GM18511 (cell line): Measurements from ENCODE around the gene HMCN1.

Experiments used
- ATAC-seq: cut with Tn5 transposase; IDR thresholded peaks from one replicate; pipeline ENCODE4 v1.9.1; 2021; ENCODE audit warnings: mild to moderate bottlenecking, moderate library complexity; ENCODE audit not compliant: unreplicated experiment

Gene HMCN1

GRCh38 chr1:186063091-186063657 is 329.0 kb downstream of the HMCN1 start:
- ATAC-seq: no peak

DNA sequence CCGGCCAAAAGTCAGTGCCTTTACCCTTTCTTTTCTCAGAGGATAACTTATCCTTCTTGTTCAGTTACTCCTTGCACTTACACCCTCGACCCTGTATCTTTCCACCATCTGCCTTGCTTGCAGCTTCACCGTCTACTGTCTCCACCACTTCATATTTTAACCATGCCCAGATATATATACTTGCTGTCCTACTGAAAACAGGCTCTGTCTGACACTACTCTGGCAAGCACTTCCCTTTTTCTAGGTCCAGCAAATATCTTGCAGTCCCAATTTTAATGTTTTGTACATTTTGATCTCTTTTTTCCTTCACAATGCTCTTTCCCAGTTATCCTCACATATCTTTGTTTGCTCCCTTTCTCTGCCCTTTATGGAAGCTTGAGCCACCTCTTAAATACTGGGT is 332.2 kb downstream of the HMCN1 start:
- no peak for ATAC-seq

- no peak for ATAC-seq
Measured at GRCh38 chr1:186073697-186074096, 339.5 kb downstream of the HMCN1 start.

DNA sequence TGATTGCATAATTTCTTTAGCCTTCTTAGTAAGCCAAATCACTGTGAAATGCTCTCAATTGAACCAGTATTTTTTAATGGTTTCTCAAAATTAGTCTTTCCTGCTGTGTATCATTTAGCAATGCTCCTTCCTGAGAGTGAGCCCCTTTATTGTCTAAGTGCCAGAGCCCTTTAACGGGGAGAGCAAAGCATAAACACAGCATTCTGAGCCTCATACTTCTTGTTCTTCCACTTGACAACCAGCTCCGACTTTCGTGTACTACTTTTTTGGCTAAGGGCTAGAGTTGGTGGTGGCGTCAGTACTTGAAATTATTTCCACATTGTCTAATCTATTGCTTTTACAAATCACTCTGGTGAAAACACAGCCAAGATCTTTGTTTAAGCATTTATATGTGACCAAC is 341.8 kb downstream of the HMCN1 start:
- ATAC-seq: no peak

- ATAC-seq: peak; percentile 95
Measured at GRCh38 chr1:186078245-186078644, 344.1 kb downstream of the HMCN1 start.

DNA sequence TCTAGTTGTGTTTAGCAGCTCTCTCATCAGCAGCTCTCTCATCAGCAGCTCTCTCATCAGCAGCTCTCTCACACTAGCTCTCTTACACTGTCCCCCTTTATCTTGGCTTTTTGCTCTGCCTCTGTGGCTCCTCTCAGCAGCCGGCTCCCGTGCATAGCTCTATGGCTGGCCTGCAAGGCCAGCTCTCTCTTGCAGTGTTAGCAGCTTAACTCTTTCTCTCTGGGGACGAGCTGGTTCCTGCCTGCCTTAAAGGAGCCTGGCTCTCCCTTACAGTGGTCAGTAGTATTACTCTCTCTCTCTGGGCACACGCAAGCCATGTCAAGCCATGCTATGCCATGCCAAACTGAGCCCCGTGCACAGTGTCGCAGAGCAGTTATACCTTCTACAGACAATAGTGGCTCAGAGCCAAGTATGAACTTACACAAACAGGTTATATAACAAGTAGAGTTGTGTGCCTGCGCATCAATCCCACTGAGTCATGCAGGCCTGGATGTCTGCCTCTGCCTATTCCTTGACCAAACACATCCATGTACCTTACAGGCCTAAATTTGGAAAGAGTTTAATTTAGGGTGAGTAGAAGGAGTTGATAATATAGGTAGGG is 345.0 kb downstream of the HMCN1 start:
- no peak for ATAC-seq

- ATAC-seq: peak; percentile 77
Measured at GRCh38 chr1:186082235-186082937, 348.2 kb downstream of the HMCN1 start.

DNA sequence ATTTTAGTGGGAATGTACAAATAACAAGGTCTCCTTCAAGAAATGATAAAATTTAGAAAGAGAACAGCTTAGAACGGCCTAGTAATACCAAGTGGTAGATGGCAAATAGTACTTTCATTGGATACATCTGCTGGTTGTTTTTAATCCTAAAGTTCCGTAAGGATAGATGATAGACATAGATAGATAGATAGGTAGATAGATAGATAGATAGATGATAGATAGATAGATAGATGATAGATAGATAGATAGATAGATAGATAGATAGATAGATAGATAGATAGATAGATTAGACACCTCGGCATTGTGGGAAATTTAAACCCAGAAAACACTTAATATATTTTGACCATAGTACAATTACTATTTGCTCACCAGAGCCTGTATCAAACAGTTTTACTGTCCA is 352.4 kb downstream of the HMCN1 start:
- no peak for ATAC-seq

- ATAC-seq: no peak
Measured at GRCh38 chr1:186089940-186090339, 355.7 kb downstream of the HMCN1 start.

DNA sequence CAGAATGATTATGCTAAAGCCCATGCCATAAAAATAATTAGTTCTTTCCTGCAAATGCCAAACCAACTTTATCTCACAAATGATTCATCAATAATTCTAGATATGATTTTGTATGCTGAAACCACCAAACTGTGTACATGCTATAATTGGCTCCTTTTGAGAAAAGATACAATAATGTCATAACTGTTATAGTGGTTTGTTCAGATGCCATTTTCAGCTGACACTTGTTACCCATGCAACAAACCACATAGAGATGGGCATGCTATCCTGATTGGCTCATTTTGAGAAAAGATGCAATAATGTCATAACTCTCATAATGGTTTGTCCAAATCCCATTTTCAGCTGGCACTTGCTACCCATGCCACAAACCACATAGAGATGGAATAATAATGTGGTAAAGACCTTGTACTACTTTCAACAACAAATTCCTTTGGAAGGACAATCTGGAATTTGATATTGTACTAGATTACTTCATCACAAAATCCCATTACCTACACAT is 357.1 kb downstream of the HMCN1 start:
- no peak for ATAC-seq

GRCh38 chr1:186093437-186093836 is 359.2 kb downstream of the HMCN1 start:
- no peak for ATAC-seq

DNA sequence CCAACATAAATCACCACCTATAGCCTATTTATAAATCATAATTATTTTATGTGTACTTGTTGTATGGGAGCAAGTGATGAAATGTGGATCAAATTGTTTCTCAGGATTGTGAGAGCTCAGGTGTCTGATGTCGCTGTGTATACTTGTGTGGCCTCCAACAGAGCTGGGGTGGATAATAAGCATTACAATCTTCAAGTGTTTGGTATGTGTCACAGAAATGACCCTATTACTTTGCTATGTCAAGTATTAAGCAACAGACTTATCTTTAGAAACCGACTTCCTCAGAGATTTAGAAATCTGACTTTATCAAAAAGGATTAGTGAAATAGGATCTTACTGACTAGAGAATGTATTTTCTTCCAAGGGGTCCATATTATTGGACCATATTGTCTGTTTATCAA is 360.0 kb downstream of the HMCN1 start:
- ATAC-seq: no peak

DNA sequence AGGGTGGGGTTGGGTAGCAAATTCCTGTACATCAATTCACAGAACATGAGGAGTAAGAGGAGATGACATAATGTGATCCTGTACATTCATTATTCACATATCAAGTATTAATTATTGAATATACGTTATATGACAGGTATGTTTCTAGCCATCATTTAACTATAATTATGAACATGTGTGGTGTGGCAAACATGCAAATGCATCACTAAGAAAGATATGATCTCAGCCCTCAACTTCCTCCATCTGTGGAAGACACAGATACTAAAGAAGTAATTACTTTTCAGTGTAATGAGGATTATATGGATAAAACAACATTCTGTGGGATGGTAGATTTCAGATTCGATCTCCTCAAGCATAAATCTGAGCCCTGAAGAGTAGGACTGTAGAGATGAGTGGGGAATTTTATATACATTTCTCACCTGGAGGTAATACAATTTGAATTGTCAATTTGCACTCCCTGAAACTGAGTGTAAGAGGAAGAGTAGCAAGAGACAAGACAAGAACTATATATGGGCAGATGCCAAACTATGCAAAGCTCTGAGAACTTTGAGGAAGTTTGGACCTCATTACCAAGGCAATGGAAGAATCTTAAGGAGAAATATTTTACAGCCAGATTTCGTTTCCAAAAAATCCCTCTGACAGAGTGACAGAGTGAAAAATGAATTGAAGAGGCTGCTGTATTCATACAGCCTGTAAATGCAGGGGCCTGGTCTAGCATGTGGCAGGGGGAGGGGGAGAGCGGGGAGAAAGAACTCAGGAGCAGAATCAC is 365.3 kb downstream of the HMCN1 start:
- no peak for ATAC-seq

- ATAC-seq: no peak
Measured at GRCh38 chr1:186102107-186102506, 367.9 kb downstream of the HMCN1 start.

DNA sequence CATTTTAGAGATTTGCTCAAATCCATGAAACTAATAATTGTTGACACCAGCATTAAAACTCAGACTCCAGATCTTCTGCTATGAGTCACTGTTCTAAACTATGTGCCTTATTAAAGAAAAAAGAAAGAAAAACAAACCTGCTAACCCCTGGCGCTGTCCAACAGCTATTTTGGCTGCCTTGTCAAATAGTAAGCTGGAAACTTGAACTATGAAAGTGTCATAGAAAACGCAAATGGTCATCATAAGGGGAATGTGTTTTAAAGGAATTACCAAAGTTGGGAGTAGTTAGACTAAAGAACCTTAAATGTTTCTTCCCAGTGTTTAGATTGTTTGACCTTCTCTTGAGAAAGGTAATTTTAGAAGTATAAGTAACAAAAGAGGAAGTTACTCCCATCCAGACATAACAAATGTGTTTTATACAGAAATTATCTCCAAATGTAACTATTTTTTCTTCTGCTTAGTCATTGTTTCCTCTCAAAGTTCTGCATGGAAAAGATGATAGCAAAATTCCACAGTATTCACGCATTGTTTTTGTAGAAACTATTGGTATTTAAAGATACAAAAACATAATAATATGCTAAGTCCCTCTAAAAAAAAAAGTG is 368.5 kb downstream of the HMCN1 start:
- no peak for ATAC-seq

- no peak for ATAC-seq
Measured at GRCh38 chr1:186104459-186104858, 370.3 kb downstream of the HMCN1 start.

DNA sequence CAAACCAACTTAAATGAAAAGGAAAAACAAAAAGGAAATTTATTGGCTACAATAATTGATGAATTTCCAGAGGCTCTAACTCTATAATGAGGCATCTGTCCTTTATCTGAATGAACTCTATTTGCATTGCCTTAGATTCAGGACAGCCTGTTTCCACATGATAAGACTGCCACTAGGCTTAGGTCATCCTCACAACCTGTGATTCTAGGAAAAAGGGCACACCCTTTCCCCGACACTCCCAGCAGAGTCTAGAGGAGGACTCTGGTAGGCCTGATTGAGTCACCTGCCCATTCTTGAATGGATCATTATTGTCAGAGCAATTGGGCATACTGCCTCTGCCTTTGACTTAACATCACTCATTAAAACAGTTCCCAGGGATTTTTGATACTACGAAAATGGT is 378.1 kb downstream of the HMCN1 start:
- no peak for ATAC-seq

- no peak for ATAC-seq
Measured at GRCh38 chr1:186113461-186113860, 379.3 kb downstream of the HMCN1 start.

DNA sequence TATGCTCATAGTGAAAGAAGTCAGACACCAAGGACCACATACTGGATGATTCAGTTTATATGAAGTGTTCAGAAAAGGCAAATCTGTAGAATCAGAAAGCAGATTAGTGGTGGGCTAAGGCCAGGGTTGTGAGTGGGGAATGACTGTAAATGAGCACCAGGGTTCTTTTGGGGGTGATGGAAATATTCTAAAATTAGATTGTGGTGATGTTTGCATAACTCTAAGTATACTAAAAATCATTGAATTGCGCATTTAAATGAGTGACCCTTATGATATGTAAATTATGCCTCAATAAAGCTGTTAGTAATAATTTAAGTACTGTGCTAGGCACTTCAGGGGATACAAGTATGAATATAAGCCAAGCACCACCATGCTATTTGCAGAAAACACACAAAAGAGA is 384.5 kb downstream of the HMCN1 start:
- ATAC-seq: no peak

DNA sequence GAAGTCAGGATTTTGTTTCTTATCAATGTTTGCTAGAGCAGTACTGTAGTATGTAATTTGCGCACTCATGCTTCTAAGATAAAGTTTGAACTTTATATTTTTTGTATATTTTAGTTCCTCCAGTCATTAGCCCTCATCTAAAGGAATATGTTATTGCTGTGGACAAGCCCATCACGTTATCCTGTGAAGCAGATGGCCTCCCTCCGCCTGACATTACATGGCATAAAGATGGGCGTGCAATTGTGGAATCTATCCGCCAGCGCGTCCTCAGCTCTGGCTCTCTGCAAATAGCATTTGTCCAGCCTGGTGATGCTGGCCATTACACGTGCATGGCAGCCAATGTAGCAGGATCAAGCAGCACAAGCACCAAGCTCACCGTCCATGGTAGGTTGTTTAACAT is 388.6 kb downstream of the HMCN1 start:
- no peak for ATAC-seq

DNA sequence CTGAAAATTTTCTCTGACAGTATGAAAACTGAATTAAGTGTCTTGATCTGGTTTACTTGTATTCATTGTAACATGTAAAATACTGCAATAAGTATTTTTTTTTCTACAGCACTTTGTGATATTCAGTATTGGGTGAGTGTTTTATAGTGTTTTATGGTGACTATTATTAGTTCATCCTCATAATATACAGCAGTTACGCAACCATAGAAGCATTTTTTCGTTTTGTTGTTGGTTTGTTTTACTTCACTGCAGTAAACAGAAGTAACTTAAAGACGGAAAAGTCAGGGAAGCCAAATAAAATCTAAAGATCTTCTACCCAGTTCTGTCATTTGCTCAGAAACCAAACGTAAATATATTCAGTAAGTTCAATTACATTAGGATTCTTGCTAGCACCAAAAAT is 390.8 kb downstream of the HMCN1 start:
- no peak for ATAC-seq
